HL-60 (cell line): ENCODE results near the gene PCDHA11.

Source experiments
- DNase-seq, 2 experiments: peaks; one replicate each; pipeline ENCODE4 v3.0.0-alpha.2; 2010 to 2020; ENCODE audit warnings: low read depth in 1 of 2, low spot score in 1 of 2
- H3K27ac ChIP-seq: fragments of 250-450 bp; sonication (Bioruptor Pico); replicated peaks from 2 replicates; pipeline ENCODE4 v1.5.1; 2020; ENCODE audit warnings: mild to moderate bottlenecking, moderate library complexity
- H3K27me3 ChIP-seq: fragments of 250-450 bp; sonication (Bioruptor Pico); 2 replicates; pipeline ENCODE4 v1.5.1; 2021; ENCODE audit warnings: mild to moderate bottlenecking, moderate library complexity; ENCODE audit not compliant: insufficient read depth, poor library complexity, severe bottlenecking
- H3K4me3 ChIP-seq: replicated peaks from 2 replicates; pipeline ENCODE4 v1.5.1; 2011; ENCODE audit warnings: mild to moderate bottlenecking, control low read depth, low read length; ENCODE audit not compliant: insufficient read depth
- CTCF ChIP-seq: IDR thresholded peaks from one replicate; pipeline ENCODE4 v1.5.1; 2011; ENCODE audit warnings: low read length, control low read depth, inconsistent platforms; ENCODE audit not compliant: insufficient read depth
- GABPA ChIP-seq: IDR thresholded peaks from 2 replicates; pipeline ENCODE4 v1.6.1; 2012; ENCODE audit warnings: low read depth
- POLR2AphosphoS5 ChIP-seq: IDR thresholded peaks from 2 replicates; pipeline ENCODE4 v1.6.1; 2012; ENCODE audit warnings: low read depth
- REST ChIP-seq: IDR thresholded peaks from 2 replicates; pipeline ENCODE4 v1.6.1; 2012; ENCODE audit warnings: low read depth; ENCODE audit not compliant: insufficient replicate concordance
- SPI1 ChIP-seq: IDR thresholded peaks from 2 replicates; pipeline ENCODE4 v1.6.1; 2012; ENCODE audit warnings: low read depth, mild to moderate bottlenecking, borderline replicate concordance

Gene PCDHA11

GRCh38 chr5:140882591-140882899 lies 13.8 kb downstream of the PCDHA11 start:
- DNase-seq, result no peak
- Histone ChIP-seq H3K4me3 (no peak overlapping the region), H3K27me3 (no peaks in the 10 kb centered on the region), H3K27ac (no peak overlapping the region)
- TF ChIP-seq SPI1, result no peak
- no peak for TF ChIP-seq CTCF
- TF ChIP-seq POLR2AphosphoS5, result no peak
- TF ChIP-seq REST, result no peak
- no peak for TF ChIP-seq GABPA

GRCh38 chr5:140883373-140883772 lies 14.6 kb downstream of the PCDHA11 start:
- no peak overlapping the region for H3K4me3 ChIP-seq

More at GRCh38 chr5:140883373-140883772, 14.6 kb downstream of the PCDHA11 start:
- DNase-seq, result no peak
- no peak for TF ChIP-seq SPI1
- TF ChIP-seq GABPA, result no peak
- TF ChIP-seq POLR2AphosphoS5, result no peak
- TF ChIP-seq REST, result no peak
- no peak for TF ChIP-seq CTCF
- H3K27ac ChIP-seq, result no peak overlapping the region
- no peaks in the 10 kb centered on the region for H3K27me3 ChIP-seq
